ENCODE results near the gene PALLD. TPM values are rescaled to one million over a fixed set of nuclear protein-coding genes. Genes with fewer than 3 reads are reported as not detected.

Gene PALLD
- total and polyA plus RNA-seq, 12 donors: 30.3 to 203 (median 90.5) TPM

- no peaks in the 10 kb centered on the region for H3K27me3 ChIP-seq
- 89 to 100% (median 93%) methylated on average over 2 of the region's 2 CpGs for WGBS, 4 donors
- TF ChIP-seq POLR2A (IDR thresholded peaks at IDR 0.05) (no peak), CTCF (IDR thresholded peaks at IDR 0.05) (no peak)
- no peak overlapping the region for H3K4me3 ChIP-seq
- intact Hi-C loops (cut with DNase I): loop anchor here in 1 of 2 donors (10.0 kb wide), 1 partner anchor 556 kb away; no protein-coding TSS in a partner anchor
- H3K4me1 ChIP-seq (replicated peaks in 1 of 2): no peaks in the 10 kb centered on the region
- DNase-seq: no peak
- no peak overlapping the region for H3K27ac ChIP-seq
- H3K36me3 ChIP-seq (replicated peaks in 1 of 2): peaks cover 0 to 50% of the 10 kb centered on the region in 2 donors
- H3K9me3 ChIP-seq (replicated peaks in 1 of 3): peaks cover 0 to 11% (median 2%) of the 10 kb centered on the region in 3 donors
Observed at GRCh38 chr4:168928346-168928745, 431.5 kb downstream of the PALLD start.

- no peak for DNase-seq
- Histone ChIP-seq H3K9me3 (replicated peaks in 1 of 3) (peaks cover 0 to 15% (median 5%) of the 10 kb centered on the region in 3 donors), H3K27ac (no peak overlapping the region), H3K27me3 (no peaks in the 10 kb centered on the region), H3K4me1 (replicated peaks in 1 of 2) (no peaks in the 10 kb centered on the region), H3K36me3 (replicated peaks in 1 of 2) (peaks cover 0 to 48% of the 10 kb centered on the region in 2 donors), H3K4me3 (no peak overlapping the region)
- no peak for TF ChIP-seq POLR2A (IDR thresholded peaks at IDR 0.05)
- TF ChIP-seq CTCF (IDR thresholded peaks at IDR 0.05): no peak
- WGBS, 4 donors: 87 to 95% (median 92%) methylated on average over 3 of the region's 3 CpGs
- intact Hi-C loops (cut with DNase I): loop anchor here in 1 of 2 donors (10.0 kb wide), 1 partner anchor 556 kb away; no protein-coding TSS in a partner anchor
Observed at GRCh38 chr4:168928875-168929274, 432.0 kb downstream of the PALLD start.

- H3K27me3 ChIP-seq: no peaks in the 10 kb centered on the region
- no peak overlapping the region for H3K4me3 ChIP-seq
- H3K9me3 ChIP-seq (replicated peaks in 1 of 3): peaks cover 0 to 15% (median 5%) of the 10 kb centered on the region in 3 donors
- peaks cover 0 to 34% of the 10 kb centered on the region in 2 donors for H3K36me3 ChIP-seq (replicated peaks in 1 of 2)
- TF ChIP-seq CTCF (IDR thresholded peaks at IDR 0.05) (no peak), POLR2A (IDR thresholded peaks at IDR 0.05) (no peak)
- intact Hi-C loops (cut with DNase I): no loop called here
- no peak overlapping the region for H3K27ac ChIP-seq
- DNase-seq: no peak
- no peaks in the 10 kb centered on the region for H3K4me1 ChIP-seq (replicated peaks in 1 of 2)
- WGBS, 4 donors: 85 to 99% (median 95%) methylated on average over 5 to 6 of the region's 6 CpGs
Observed at GRCh38 chr4:168930413-168931196, 433.8 kb downstream of the PALLD start.

- no peak for TF ChIP-seq CTCF (IDR thresholded peaks at IDR 0.05)
- TF ChIP-seq POLR2A (IDR thresholded peaks at IDR 0.05): no peak
- H3K27ac ChIP-seq: no peak overlapping the region
- H3K4me3 ChIP-seq: no peak overlapping the region
- H3K4me1 ChIP-seq (replicated peaks in 1 of 2): no peaks in the 10 kb centered on the region
- peak in 1 of 7 donors; percentile 50 for DNase-seq
- peaks cover 0 to 27% of the 10 kb centered on the region in 2 donors for H3K36me3 ChIP-seq (replicated peaks in 1 of 2)
- peaks cover 0 to 15% (median 5%) of the 10 kb centered on the region in 3 donors for H3K9me3 ChIP-seq (replicated peaks in 1 of 3)
- intact Hi-C loops (cut with DNase I): no loop called here
- H3K27me3 ChIP-seq: no peaks in the 10 kb centered on the region
Observed at GRCh38 chr4:168931215-168931650, 434.4 kb downstream of the PALLD start.
